SHP77 treated with DMSO at 0.1 percent for 48 hours (cell line): ENCODE data around the gene LCN1.
"Not testable (repeated sequence)": the region's sequence is repeated elsewhere in the genome, so short reads cannot be mapped to it uniquely, and the experiment has no call there.

Experiments
- DNase-seq: peaks from one replicate; lab custom pipeline; 2025; lab: John Stamatoyannopoulos, UW

LCN1 gene

GRCh38 chr9:135546792-135547617, 25.8 kb downstream of the LCN1 start:
- DNase-seq: not testable (repeated sequence)

- DNase-seq: no peak
These were observed 26.8 kb downstream of the LCN1 start for GRCh38 chr9:135547756-135548736.

- DNase-seq: not testable (repeated sequence)
These were observed 28.5 kb downstream of the LCN1 start for GRCh38 chr9:135549478-135550343.

- DNase-seq: no peak
These were observed 29.2 kb downstream of the LCN1 start for GRCh38 chr9:135550344-135550918.

GRCh38 chr9:135551031-135551430, 29.8 kb downstream of the LCN1 start:
- DNase-seq: no peak

- DNase-seq: no peak
These were observed 30.2 kb downstream of the LCN1 start for GRCh38 chr9:135551456-135551855.

GRCh38 chr9:135552021-135552697, 30.9 kb downstream of the LCN1 start:
- DNase-seq: no peak

GRCh38 chr9:135552698-135553171, 31.5 kb downstream of the LCN1 start:
- DNase-seq: no peak

GRCh38 chr9:135554718-135555117, 33.5 kb downstream of the LCN1 start:
- DNase-seq: no peak

GRCh38 chr9:135555203-135555602, 34.0 kb downstream of the LCN1 start:
- DNase-seq: no peak

- no peak for DNase-seq
These were observed 34.7 kb downstream of the LCN1 start for GRCh38 chr9:135555910-135556309.

GRCh38 chr9:135559606-135560005, 38.4 kb downstream of the LCN1 start:
- DNase-seq: no peak

GRCh38 chr9:135561391-135562234, 40.4 kb downstream of the LCN1 start, which contains the start of gene PAEP:
Gene PAEP (plus strand): TSS chr9:135561756.
- no peak for DNase-seq

GRCh38 chr9:135562235-135562745, 41.0 kb downstream of the LCN1 start:
- DNase-seq: no peak

GRCh38 chr9:135563039-135563476, 41.8 kb downstream of the LCN1 start:
- DNase-seq: no peak

GRCh38 chr9:135563858-135564257, 42.6 kb downstream of the LCN1 start:
- no peak for DNase-seq

GRCh38 chr9:135565141-135565628, 43.9 kb downstream of the LCN1 start:
- DNase-seq: no peak

- no peak for DNase-seq
These were observed 44.4 kb downstream of the LCN1 start for GRCh38 chr9:135565636-135566035.

GRCh38 chr9:135566552-135566951, 45.3 kb downstream of the LCN1 start:
- DNase-seq: no peak
